ENCODE measurements around the gene SOX18. TPM values are rescaled to one million over a fixed set of nuclear protein-coding genes. Genes with fewer than 3 reads are reported as not detected.

Gene SOX18
- total and polyA plus RNA-seq, 8 donors: 0.58 to 26.6 (median 8.7) TPM

GRCh38 chr20:64052987-64053840 is 3.8 kb upstream of the SOX18 start:
- intact Hi-C loops (cut with DNase I; ENCODE audit: low total_unique reads): no loop called here
- H3K27me3 ChIP-seq: peaks cover 19 to 97% (median 66%) of the 10 kb centered on the region in 3 donors
- WGBS, 5 donors: 69 to 83% (median 77%) methylated on average over 29 to 33 of the region's 33 CpGs
- TF ChIP-seq CTCF (IDR thresholded peaks at IDR 0.05): no peak
- TF ChIP-seq POLR2AphosphoS5 (IDR thresholded peaks at IDR 0.05): no peak
- no peak for TF ChIP-seq EP300 (IDR thresholded peaks at IDR 0.05)
- TF ChIP-seq POLR2A (IDR thresholded peaks at IDR 0.05): no peak
- H3K4me3 ChIP-seq: no peak overlapping the region
- H3K4me1 ChIP-seq: peaks cover 20 to 40% (median 24%) of the 10 kb centered on the region in 4 donors
- peak overlapping the region in 4 of 5 donors; percentile 59 to 79 (median 67) for H3K27ac ChIP-seq
- no peak for DNase-seq
- no peaks in the 10 kb centered on the region for H3K36me3 ChIP-seq
- no peaks in the 10 kb centered on the region for H3K9me3 ChIP-seq

- DNase-seq: no peak
- Histone ChIP-seq H3K27me3 (peaks cover 20 to 100% (median 73%) of the 10 kb centered on the region in 3 donors), H3K9me3 (no peaks in the 10 kb centered on the region), H3K4me1 (peaks cover 17 to 36% (median 20%) of the 10 kb centered on the region in 4 donors), H3K36me3 (no peaks in the 10 kb centered on the region), H3K27ac (peak overlapping the region; percentile 3 to 79 (median 67)), H3K4me3 (no peak overlapping the region)
- WGBS, 5 donors: 79 to 84% (median 81%) methylated on average over 10 of the region's 10 CpGs
- no peak for TF ChIP-seq POLR2AphosphoS5 (IDR thresholded peaks at IDR 0.05)
- intact Hi-C loops (cut with DNase I; ENCODE audit: low total_unique reads): no loop called here
Observed at GRCh38 chr20:64052326-64052722, 2.9 kb upstream of the SOX18 start.

GRCh38 chr20:64051561-64052325 is 2.3 kb upstream of the SOX18 start:
- intact Hi-C loops (cut with DNase I; ENCODE audit: low total_unique reads): no loop called here
- 63 to 81% (median 73%) methylated on average over 6 to 15 of the region's 15 CpGs for WGBS, 5 donors
- peaks cover 17 to 31% (median 19%) of the 10 kb centered on the region in 4 donors for H3K4me1 ChIP-seq
- no peak overlapping the region for H3K4me3 ChIP-seq
- no peaks in the 10 kb centered on the region for H3K9me3 ChIP-seq
- TF ChIP-seq POLR2AphosphoS5 (IDR thresholded peaks at IDR 0.05): peak in 2 of 3 donors; percentile 40 to 66
- TF ChIP-seq EP300 (IDR thresholded peaks at IDR 0.05): no peak
- DNase-seq: no peak
- no peaks in the 10 kb centered on the region for H3K36me3 ChIP-seq
- peak overlapping the region; percentile 3 to 79 (median 67) for H3K27ac ChIP-seq
- peaks cover 25 to 100% (median 73%) of the 10 kb centered on the region in 3 donors for H3K27me3 ChIP-seq

- no peak for DNase-seq
- H3K27me3 ChIP-seq: peaks cover 27 to 100% (median 74%) of the 10 kb centered on the region in 3 donors
- H3K9me3 ChIP-seq: no peaks in the 10 kb centered on the region
- TF ChIP-seq CTCF (IDR thresholded peaks at IDR 0.05): no peak
- TF ChIP-seq EP300 (IDR thresholded peaks at IDR 0.05): no peak
- TF ChIP-seq POLR2A (IDR thresholded peaks at IDR 0.05): no peak
- no peak for TF ChIP-seq POLR2AphosphoS5 (IDR thresholded peaks at IDR 0.05)
- H3K4me1 ChIP-seq: peaks cover 17 to 31% (median 19%) of the 10 kb centered on the region in 4 donors
- H3K4me3 ChIP-seq: no peak overlapping the region
- 70 to 84% (median 73%) methylated on average over 6 to 11 of the region's 11 CpGs for WGBS, 5 donors
- H3K36me3 ChIP-seq: no peaks in the 10 kb centered on the region
- H3K27ac ChIP-seq: peak overlapping the region; percentile 25 to 79 (median 66)
- intact Hi-C loops (cut with DNase I; ENCODE audit: low total_unique reads): no loop called here
Observed at GRCh38 chr20:64051033-64051452, 1.6 kb upstream of the SOX18 start.
